ENCODE results near the gene ARR3.
"Not testable (repeated sequence)": the region's sequence is repeated elsewhere in the genome, so short reads cannot be mapped to it uniquely, and the experiment has no call there.

ARR3 gene

DNA sequence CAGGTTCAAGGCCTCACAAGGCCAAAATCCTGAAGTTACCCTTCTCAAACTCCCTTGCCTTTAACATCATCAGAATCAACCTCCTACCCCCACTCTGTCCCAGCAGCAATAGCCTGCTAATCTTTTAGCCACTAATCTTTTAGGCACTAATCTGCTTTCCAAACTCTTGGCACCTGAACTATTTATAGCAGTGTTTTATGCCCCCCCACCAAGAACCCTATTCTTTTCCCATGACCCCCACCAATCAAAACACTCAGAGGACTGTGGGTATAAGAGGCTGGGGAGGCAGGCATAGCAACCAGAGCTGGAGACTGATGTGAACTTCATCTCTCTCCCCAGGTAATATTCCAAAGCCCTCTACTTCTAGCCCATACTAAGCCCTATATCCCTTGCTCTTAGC lies at the start of gene ARR3:
ARR3 (plus strand) TSS at position 301 of the 400 bp plus-strand sequence. CDS start 1,052 bp downstream, outside the sequence.
- no peak for DNase-seq (ENCODE audit: low read depth in 3 of 3)

DNA sequence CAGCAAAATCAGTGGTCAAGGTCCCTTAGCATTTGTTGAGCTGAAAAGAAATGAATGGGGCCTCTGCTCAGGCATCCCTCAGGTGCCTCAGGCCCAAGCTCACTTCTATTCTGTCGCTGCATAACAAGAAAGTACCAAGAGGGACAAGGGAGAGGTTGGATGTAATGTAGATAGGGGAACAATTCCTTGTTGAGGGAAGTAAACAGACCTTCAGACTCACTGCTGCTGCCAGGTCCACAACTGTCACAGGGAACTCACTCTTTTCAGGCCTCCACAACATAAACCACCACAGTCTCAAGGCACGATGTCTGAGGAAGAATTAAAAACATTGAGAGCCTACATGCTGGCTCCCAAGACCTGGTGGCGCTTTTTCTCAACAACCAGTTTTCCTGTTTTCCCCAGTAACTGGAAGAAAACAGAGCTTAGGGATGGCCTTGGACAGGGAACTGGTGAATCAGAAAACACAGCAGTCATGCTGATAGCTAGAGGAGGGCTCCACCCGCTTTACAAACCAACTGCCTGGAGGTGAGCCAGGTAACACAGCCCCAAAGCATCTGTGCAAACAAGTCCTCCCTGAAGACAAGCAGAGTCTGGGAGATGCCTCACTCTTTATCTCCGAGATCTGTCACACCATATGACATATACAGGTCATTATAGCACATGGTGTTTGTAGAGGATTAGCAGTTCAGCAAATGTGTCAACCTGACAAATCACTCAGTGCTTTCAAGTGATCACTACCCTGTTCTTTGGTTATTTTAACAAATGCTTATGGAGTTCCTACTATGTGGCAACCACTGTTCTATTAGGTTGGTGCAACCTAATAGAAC lies 48.0 kb upstream of the ARR3 start:
- DNase-seq (ENCODE audit: low read depth in 3 of 3), result no peak

DNA sequence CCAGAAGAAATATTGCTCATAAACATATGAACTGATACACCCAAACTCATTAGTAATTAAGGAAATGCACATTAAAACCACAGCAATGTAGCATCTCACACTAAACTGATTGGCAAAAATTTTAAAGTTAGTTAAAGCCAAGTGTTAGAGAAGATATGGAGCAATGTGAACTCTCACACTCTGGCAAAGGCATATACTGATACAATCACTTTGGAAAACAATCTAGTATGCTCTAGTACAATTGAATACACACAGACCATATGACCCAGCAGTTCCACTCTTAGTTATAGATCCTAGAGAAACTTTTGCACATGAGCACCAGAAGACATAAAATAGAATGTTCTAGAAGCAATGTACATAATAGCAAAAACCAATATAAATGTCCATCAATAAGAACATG lies 42.1 kb upstream of the ARR3 start:
- DNase-seq (ENCODE audit: low read depth in 3 of 3), result no peak

DNA sequence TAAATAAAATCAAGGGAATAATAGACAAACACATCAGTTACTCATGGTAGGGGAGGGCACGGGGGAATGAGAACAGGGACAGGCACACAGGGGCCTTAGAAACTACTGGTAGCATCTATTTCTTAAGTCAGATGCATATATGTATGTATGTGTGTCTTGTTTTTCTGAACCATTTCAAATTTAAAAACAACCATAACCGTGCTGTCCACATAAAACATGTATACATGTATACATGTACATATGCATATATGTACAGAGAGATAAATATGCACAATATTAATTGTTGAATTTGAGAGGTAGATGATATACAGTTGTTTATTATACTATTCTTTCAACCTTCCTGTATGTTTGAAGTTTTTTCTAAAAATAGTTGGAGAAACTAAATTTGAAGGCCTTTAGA lies 41.4 kb upstream of the ARR3 start:
- DNase-seq (ENCODE audit: low read depth in 3 of 3), result no peak

DNA sequence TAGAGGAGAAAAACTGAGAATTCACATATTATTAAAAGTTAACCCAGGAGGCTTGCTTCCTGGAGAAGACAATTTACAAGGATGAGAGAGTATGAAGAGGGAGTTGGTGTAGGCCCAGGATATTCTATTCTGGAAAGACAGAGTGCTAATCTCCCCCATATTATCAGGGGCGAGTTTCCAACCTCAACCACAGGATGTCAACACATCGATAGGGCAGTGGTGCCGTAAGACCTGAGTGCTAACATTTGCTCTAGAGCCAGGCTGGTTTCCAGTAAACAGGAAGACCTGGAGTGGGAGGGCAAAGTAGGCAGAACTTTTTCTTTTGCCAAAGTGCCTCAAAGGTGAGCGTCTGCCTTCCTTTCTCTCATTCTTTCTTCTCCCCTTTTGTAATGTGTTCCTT lies 36.5 kb upstream of the ARR3 start:
- no peak for DNase-seq (ENCODE audit: low read depth in 3 of 3)

DNA sequence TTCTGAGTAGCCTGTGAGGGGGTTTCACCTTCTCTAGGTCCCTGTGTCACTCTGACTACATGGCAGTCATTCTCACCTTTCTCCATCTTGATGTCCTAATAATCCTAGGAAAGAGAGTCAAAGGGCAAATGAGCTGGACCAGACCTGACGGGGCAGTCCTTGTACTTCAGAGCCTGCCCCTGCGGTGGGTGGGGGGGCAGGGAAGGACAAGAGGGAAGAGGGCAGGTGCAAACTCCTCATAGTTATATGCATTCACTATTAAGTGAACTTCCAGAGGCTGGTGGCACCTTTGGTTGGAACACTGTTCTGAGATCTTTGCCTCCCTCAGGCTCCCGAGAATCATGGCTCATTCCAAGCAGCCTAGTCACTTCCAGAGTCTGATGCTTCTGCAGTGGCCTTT lies 33.8 kb upstream of the ARR3 start, which contains the start of gene AWAT1:
AWAT1 (plus strand) TSS at position 301 of the 400 bp plus-strand sequence; CDS start at position 342, 41 bp downstream.
- DNase-seq (ENCODE audit: low read depth in 3 of 3), result no peak

DNA sequence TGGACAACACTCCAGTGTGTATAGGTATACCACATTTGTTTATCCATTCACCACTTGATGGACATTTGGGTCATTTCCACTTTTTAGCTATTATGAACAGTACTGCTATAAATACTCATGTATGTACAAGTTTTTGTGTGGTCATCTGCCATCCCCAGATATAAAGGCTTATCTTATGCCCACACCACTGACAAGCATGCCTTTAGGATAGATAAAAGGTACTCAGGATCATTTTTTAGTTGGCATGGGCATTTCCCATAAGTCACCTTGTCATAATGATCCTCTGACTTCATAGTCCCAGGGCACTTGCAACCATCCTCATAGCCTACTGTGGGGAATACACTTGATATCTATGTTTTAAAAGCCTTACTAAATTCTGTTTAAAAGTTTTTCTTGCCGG lies 27.4 kb upstream of the ARR3 start:
- DNase-seq (ENCODE audit: low read depth in 3 of 3), result no peak

DNA sequence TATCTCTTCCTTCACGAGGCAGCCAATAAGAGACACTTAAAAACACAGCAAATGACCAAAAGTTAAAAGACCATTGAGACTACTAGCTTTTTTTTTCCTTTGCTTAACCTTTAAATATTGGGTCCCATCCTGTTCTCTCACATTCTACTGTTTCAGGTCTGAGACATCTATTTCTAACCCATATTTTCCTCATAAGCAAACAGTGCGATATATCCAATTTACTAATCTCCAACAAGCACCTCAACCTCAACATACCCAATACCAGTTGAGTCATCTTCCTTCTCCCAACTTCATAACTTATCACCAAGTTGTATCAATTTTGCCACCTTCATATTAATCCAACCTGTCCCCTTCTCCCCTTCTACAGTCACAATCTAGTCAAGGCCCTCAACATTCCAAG lies 26.6 kb upstream of the ARR3 start:
- no peak for DNase-seq (ENCODE audit: low read depth in 3 of 3)

DNA sequence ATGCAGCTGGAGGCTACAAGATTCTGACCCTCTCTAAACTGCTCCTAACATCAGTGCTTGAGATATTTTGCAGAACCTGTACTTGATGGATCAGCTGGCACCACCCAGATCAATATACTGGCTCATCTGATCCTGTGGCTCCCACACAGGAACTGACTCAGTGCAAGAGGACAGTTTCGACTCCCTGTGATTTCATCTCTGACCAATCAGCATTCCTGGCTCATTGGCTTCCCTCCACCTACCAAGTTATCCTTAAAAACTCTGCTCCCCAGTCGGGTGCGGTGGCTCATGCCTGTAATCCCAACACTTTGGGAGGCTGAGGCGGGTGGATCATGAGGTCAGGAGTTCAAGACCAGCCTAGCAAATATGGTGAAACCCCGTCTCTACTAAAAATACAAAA lies 24.5 kb upstream of the ARR3 start:
- DNase-seq (ENCODE audit: low read depth in 3 of 3), result not testable (repeated sequence)

DNA sequence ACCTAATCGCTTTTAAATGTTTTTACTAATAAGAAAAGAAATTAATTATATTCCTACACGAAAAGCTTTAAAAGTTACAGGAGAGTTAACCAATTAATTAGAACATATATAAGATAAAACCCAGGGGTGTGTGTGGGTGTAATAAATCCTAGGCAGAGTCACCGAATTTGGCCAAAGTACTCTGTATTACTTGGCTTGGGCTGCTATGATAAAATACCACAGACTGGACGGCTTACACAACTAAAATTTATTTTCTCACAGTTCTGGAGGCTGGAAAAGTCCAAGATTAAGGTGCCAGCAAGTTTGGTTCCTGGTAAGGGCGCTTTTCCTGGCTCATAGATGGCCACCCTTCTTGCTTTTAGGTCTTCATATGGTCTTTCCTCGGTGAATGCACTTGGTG lies 23.3 kb upstream of the ARR3 start:
- no peak for DNase-seq (ENCODE audit: low read depth in 3 of 3)

DNA sequence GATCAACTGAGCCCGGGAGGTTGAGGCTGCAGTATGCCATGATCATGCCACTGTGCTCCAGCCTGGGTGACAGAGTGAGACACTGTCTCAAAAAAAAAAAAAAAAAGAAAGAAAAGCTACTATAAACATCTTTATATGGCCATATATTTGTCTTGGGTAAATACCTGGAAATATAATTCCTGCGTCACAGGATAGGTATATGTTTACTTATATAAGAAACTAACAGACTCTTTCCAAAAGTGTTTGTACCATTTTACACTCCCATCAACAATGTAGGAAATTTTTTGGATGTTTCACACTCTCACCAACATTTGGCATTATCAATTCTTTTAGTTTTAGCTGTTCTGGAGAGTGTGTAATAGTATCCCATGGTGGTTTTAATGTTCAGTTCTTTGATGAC lies 20.9 kb upstream of the ARR3 start:
- DNase-seq (ENCODE audit: low read depth in 3 of 3), result no peak

DNA sequence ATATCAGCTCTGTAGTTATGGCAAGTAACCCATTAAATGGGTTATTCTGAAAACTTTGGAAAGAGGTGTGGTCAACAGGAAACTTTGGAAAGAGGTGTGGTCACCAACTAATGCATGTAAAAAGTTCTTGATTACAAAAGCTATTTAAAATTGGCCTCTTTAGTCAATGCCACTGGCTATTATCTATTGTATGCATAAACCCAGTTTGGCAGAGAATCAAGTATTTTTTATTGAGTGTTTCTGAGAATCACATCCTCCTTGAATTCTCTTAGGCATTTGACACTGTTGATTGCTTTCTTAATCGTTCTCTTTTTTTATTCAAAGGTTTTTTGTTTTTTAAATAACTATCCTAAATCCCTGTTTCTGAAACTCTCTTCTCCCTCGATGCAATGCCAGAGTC lies 15.6 kb upstream of the ARR3 start:
- DNase-seq (ENCODE audit: low read depth in 3 of 3), result no peak

DNA sequence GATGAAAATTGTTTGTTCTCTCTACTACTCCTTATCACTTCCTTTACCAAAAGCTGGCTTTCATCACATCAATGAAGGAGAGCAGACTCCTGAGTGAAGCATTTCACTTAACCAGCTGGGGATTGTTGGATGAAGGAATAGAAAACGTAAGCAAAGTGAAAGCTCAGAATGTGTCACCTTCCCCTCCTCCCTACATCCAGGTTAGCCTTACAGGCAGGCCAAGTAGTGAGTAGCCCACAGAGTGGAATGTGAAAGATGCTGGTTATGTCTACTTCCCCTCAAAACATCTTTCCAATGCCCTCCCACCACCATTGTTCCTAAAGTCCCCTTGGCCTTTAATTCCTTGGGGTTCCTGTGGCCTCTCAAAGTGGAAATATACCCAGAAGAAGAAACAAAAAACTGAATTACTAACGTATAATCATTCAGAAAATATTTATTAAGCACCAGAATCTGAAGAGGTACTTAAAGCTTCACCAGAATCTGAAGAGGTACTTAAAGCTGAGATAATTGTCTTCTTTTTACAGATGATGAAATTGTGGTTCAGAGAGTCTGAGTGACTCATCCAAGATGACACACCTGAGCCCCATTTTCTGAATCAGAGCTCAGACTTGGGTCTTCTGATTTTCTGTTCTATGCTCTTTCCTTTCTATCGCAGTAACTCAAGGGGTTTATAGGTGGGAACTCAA lies 14.6 kb upstream of the ARR3 start:
- DNase-seq (ENCODE audit: low read depth in 3 of 3), result no peak

DNA sequence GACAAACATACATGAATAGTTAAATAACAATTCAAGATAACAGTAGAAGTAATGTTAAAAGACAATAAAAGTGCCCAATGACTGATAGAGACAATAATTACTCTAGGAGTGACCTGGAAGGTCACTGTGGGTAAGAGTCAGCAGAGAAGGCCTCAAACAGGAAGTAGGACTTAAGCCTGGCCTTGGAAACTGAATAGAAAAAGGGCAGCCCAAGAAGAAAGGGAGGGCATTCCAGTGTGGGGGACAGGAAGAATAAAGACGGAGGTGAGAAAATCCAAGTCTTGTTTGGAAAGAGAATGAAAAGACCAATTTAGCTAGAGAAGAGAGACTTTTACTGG lies 14.1 kb upstream of the ARR3 start:
- no peak for DNase-seq (ENCODE audit: low read depth in 3 of 3)

DNA sequence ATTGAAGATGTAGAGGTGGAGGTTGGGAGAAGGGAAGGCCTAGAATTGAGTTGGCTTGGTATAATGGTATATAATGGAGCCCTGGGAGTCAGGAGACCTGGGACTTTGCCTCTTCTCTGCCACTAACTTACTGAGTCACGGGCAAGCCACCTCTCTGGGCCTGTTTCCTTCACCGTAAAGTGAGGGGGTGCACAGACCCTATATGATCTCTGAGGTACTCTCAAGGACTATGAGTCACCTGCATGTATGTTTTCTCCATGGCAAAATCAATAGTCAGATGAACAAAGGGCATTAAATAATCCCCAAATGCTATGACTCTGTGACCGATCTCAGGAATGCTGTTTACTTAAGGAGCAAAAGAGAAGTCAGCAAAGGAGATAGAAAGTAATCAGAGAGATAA lies 13.2 kb upstream of the ARR3 start:
- no peak for DNase-seq (ENCODE audit: low read depth in 3 of 3)

DNA sequence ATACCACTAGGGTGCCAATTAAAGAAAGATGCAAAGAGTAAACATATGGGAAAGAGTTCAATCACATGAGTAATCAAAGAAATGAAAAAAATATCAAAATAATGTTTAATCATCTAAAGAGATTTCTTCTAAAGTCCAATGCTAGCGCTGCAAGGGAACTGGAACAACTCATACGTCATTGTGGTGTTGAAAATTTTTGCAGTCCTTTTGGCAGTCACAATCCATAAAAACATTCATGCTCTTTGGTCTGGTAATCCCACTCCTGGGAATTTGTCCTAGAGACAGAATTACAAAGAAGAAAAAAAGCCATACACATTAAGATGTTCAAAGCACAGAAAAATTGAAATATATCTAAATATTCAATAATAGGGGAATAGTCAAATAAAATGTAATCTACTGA lies 12.7 kb upstream of the ARR3 start:
- no peak for DNase-seq (ENCODE audit: low read depth in 3 of 3)

DNA sequence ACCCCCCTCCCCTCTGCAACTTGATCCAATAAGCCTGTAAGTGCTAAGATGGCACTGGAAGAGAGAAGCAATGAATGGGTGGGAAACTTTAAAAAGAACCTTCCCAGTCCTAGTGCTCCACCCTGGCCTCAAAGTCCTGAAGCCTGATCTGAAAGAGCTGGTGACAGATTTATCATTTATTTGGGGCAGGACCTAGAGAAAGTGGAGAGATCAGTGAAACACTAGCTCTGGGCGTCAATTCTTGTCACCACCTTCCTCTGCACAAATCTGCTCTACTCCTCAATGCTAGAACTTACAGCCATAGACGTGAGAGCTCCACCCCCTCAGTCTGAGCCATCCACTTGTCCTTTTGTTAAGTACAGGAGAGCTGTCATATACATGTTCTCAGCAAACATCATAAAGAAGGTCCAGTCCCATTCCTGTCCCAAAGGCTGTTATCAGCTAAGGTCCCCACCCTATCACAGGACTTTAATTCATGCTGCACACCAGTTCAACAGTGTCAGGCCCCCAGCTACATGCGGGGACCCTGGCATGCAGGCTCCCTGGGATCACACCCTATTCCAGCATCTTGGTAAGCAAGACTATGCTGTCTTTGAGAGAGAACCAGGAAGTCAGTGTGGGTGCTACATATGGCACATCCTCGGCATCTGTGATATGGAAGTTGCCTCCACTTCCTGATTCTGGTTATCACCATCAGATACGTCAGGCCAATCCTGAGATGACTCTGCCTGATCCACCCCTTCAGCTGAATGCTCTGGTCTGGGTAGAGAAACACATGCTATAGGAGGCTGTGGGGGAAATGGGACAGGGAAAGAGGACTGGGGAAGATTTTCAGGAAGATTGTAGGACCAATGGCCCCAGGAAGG lies 10.5 kb upstream of the ARR3 start:
- no peak for DNase-seq (ENCODE audit: low read depth in 3 of 3)

DNA sequence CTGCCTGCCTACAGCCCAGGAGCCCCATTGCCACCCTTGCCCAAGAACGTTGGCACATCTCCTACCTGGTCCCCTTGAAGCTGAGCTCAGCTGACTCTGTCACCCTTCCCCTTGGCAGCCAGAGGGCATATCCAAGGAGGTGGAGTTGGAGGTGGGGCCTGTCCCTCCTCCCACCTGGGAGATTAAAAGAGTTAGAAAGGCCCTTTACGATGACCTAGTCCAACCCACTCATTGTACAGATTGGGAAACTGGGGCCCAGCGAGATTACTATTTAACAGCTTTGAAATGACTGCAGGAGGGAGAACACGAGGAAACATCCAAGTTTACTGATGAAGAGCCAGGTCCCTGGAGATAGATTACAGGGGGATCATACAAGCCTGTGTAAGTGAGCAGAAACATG lies 8.0 kb upstream of the ARR3 start, which contains the start of gene P2RY4:
P2RY4 (minus strand) TSS at position 101 of the 400 bp plus-strand sequence. CDS start 580 bp downstream, outside the sequence.
- no peak for DNase-seq (ENCODE audit: low read depth in 3 of 3)

DNA sequence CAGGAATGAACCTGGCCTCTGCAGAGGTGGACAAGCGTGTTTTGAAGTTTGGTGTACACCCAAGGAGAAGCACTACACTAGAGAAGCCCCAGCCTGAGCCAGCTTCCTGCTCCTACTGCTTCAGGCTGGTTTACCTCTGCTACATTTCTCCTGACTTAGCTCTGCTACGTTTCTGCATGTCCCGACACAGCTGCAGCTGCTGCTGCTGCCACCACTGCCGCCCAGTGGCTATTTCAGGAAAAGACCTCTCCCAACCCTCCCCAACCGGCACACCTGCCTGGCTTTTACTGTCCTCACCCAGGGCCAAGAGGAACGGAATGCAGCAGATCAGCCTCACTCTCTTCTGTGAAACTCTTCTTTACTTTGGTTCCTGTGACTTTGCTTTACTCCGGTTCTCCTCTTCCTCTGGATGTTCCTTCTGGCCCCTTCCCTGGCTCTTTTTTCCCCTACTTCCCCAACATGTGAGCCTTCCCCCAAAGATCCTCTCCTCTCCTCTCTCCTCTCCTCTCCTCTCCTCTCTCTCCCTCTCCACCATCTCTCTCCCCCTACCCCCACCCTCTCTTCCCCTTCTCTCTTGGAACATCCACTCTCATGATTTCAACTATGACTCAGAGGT lies 5.1 kb upstream of the ARR3 start:
- no peak for DNase-seq (ENCODE audit: low read depth in 3 of 3)

DNA sequence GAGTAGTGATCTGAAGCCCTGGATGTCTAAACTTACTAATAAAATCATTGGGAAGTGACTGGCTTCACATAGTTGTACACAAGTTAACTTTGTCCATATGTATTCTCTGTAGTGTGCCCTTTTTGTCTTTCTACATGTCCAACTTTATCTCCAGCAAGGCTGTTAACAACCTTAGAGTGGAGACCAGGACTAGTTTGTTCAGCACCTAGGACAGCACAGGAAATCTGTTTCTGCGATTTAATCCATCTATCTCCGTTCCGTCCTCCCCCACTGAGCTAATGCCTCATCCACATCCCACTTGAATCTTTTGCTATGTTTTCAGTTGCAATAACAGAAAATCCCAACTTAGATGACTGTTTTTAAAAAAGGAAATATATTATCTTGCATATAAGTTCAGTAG lies 3.4 kb upstream of the ARR3 start:
- DNase-seq (ENCODE audit: low read depth in 3 of 3), result no peak

DNA sequence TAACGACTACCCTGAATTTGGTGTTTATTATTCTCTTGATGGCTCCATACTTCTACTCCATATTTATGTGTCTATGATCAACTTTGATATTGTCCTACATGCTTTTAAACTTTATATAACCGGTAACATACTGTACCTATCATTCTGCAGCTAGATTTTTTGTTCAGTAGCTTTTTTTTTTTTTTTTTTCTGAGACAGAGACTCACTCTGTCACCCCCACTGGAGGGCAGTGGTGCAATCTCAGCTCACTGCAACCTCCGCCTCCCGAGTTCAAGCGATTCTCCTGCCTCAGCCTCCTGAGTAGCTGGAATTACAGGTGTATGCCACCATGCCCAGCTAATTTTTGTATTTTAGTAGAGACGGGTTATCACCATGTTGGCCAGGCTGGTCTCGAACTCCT lies 5.9 kb downstream of the ARR3 start:
- DNase-seq (ENCODE audit: low read depth in 3 of 3), result not testable (repeated sequence)

DNA sequence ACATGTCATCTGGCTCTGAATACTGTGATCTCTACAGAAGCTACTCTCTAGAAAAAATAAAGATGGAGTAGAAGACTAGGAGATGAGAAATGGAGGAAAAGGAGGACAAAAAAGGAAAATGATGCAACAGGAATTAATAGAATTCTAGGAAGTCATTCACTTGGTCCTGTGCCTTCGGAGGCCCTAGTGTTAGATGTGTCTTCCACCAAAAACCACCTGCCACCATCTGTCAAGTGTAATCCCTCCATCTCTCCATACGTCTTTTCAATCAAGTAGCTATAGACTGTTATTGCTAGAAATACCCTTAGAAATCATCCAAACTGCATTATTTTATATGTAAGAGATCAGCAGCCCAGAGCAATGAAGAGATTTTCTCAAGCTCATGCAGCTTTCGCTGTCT lies 10.9 kb downstream of the ARR3 start:
- DNase-seq (ENCODE audit: low read depth in 3 of 3), result no peak

Data from stimulated activated CD4-positive, alpha-beta T cell treated with anti-CD3 and anti-CD28 coated beads, TNF-alpha, amount 100 ng/mL, for 4 hours (primary cell).